ENCODE measurements around the gene DDX41. TPM values are rescaled to one million over a fixed set of nuclear protein-coding genes. Genes with fewer than 3 reads are reported as not detected.

The DDX41 gene
- total RNA-seq, 3 donors from 2014 or later (not counting 1 experiment from before 2014, with no cell fraction given), result 66.6 to 106 (median 78.3) TPM

DNA sequence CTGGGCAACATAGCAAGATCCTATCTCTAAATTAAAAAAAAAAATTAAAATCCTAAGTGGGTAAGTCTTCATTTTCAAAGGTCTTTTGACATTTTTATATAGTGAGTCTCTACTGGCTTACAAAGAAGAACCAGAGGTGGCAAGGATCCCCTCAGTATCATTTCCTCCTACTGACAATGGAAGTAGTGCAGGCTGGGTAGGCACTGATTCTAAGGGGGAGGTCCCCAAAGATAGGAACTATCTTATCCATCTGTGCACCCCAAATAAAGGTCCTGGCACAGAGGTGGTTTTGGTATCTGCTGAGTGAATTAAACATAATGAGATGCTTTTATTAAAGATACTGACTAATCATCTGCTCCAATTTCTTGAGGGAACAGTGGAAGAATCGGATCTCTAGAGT, 33.4 kb upstream of the DDX41 start:
- TF ChIP-seq, protein P1, sequence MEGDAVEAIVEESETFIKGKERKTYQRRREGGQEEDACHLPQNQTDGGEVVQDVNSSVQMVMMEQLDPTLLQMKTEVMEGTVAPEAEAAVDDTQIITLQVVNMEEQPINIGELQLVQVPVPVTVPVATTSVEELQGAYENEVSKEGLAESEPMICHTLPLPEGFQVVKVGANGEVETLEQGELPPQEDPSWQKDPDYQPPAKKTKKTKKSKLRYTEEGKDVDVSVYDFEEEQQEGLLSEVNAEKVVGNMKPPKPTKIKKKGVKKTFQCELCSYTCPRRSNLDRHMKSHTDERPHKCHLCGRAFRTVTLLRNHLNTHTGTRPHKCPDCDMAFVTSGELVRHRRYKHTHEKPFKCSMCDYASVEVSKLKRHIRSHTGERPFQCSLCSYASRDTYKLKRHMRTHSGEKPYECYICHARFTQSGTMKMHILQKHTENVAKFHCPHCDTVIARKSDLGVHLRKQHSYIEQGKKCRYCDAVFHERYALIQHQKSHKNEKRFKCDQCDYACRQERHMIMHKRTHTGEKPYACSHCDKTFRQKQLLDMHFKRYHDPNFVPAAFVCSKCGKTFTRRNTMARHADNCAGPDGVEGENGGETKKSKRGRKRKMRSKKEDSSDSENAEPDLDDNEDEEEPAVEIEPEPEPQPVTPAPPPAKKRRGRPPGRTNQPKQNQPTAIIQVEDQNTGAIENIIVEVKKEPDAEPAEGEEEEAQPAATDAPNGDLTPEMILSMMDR (IDR thresholded peaks at IDR 0.05), result no peak
- H3K9me3 ChIP-seq (ENCODE audit: control insufficient read depth, insufficient read depth, low read length), result no peaks in the 10 kb centered on the region
- DNase-seq (no peak), ATAC-seq (no peak)
- Mint-ChIP-seq H3K4me3 (no peak overlapping the region), H3K9me3 (no peaks in the 10 kb centered on the region), H3K27me3 (ENCODE audit: low read depth in 2 of 2) (no peaks in the 10 kb centered on the region), H3K4me1 (peaks cover 37 to 43% of the 10 kb centered on the region in 2 donors), H3K27ac (no peak overlapping the region), H3K36me3 (no peaks in the 10 kb centered on the region)
- no peak overlapping the region for H3K27ac ChIP-seq (ENCODE audit: low read length)
- H3K4me1 ChIP-seq (ENCODE audit: control insufficient read depth, insufficient read depth, low read length), result peaks cover 22% of the 10 kb centered on the region
- WGBS (ENCODE audit: insufficient coverage), result 100% methylated on average over 1 of the region's 1 CpG
- H3K4me3 ChIP-seq (ENCODE audit: low read length), result no peak overlapping the region
- H3K36me3 ChIP-seq (ENCODE audit: control insufficient read depth, insufficient read depth, low read length), result peaks cover 3% of the 10 kb centered on the region
- intact Hi-C loops (cut with micrococcal nuclease), result no loop called here
- H3K27me3 ChIP-seq (ENCODE audit: control insufficient read depth, insufficient read depth, low read length), result no peaks in the 10 kb centered on the region

DNA sequence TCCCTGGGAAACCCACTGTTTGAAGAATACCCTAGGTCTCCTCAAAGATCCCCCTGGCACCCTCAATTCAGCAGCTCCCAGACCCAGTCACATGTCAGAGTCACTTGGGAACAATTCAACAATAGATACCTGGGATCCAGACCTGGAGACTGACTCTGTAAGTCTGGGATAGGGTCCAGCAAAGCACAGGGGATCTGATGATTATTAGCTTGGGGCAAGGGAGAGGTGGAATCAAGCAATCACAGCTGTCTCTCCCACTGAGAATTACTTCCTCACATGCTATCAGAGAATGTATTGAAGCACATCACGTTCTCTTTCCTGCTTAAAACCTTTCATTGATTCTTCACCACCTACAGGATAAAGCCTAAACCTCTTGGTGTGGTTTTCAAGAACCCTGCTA, 31.7 kb upstream of the DDX41 start:
- Mint-ChIP-seq H3K9me3 (no peaks in the 10 kb centered on the region), H3K36me3 (no peaks in the 10 kb centered on the region), H3K27me3 (ENCODE audit: low read depth in 2 of 2) (no peaks in the 10 kb centered on the region), H3K4me1 (peaks cover 35 to 41% of the 10 kb centered on the region in 2 donors), H3K27ac (no peak overlapping the region), H3K4me3 (no peak overlapping the region)
- no peak for DNase-seq
- Histone ChIP-seq H3K4me1 (ENCODE audit: control insufficient read depth, insufficient read depth, low read length) (peaks cover 12% of the 10 kb centered on the region), H3K9me3 (ENCODE audit: control insufficient read depth, insufficient read depth, low read length) (no peaks in the 10 kb centered on the region), H3K4me3 (ENCODE audit: low read length) (no peak overlapping the region), H3K36me3 (ENCODE audit: control insufficient read depth, insufficient read depth, low read length) (peaks cover 3% of the 10 kb centered on the region), H3K27ac (ENCODE audit: low read length) (no peak overlapping the region), H3K27me3 (ENCODE audit: control insufficient read depth, insufficient read depth, low read length) (no peaks in the 10 kb centered on the region)
- no peak for ATAC-seq
- WGBS (ENCODE audit: insufficient coverage), result 83% methylated on average over 1 of the region's 1 CpG
- TF ChIP-seq, protein P1 (IDR thresholded peaks at IDR 0.05), result no peak
- intact Hi-C loops (cut with micrococcal nuclease), result no loop called here

DNA sequence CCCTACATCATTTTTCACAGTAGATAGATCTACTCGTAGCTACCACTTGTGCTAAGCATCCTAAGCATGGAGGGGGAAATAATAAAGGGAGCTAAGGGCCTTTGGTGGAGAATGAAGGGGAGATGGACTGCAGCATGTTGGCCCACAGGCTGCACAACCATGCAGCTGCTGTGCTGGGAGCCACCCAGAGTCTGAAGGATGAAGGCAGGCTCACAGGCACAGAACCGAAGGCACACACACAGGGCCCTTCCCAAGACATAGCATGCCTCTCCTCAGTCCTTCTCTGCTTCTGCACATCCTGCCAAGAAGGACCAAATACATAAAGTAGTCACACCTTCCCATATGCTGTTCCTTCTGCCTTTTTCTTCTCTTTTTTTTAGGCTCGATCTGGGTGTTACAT, 31.0 kb upstream of the DDX41 start:
- Mint-ChIP-seq H3K9me3 (no peaks in the 10 kb centered on the region), H3K4me1 (peaks cover 36 to 37% of the 10 kb centered on the region in 2 donors), H3K4me3 (no peak overlapping the region), H3K36me3 (no peaks in the 10 kb centered on the region), H3K27me3 (ENCODE audit: low read depth in 2 of 2) (no peaks in the 10 kb centered on the region), H3K27ac (no peak overlapping the region)
- peaks cover 3% of the 10 kb centered on the region for H3K36me3 ChIP-seq (ENCODE audit: control insufficient read depth, insufficient read depth, low read length)
- H3K27me3 ChIP-seq (ENCODE audit: control insufficient read depth, insufficient read depth, low read length), result no peaks in the 10 kb centered on the region
- TF ChIP-seq, protein P1 (IDR thresholded peaks at IDR 0.05), result no peak
- no peaks in the 10 kb centered on the region for H3K9me3 ChIP-seq (ENCODE audit: control insufficient read depth, insufficient read depth, low read length)
- WGBS (ENCODE audit: insufficient coverage), result 82% methylated on average over 3 of the region's 3 CpGs
- H3K4me3 ChIP-seq (ENCODE audit: low read length), result no peak overlapping the region
- DNase-seq, result no peak
- H3K27ac ChIP-seq (ENCODE audit: low read length), result no peak overlapping the region
- no peak for ATAC-seq
- H3K4me1 ChIP-seq (ENCODE audit: control insufficient read depth, insufficient read depth, low read length), result peaks cover 4% of the 10 kb centered on the region
- intact Hi-C loops (cut with micrococcal nuclease), result no loop called here

DNA sequence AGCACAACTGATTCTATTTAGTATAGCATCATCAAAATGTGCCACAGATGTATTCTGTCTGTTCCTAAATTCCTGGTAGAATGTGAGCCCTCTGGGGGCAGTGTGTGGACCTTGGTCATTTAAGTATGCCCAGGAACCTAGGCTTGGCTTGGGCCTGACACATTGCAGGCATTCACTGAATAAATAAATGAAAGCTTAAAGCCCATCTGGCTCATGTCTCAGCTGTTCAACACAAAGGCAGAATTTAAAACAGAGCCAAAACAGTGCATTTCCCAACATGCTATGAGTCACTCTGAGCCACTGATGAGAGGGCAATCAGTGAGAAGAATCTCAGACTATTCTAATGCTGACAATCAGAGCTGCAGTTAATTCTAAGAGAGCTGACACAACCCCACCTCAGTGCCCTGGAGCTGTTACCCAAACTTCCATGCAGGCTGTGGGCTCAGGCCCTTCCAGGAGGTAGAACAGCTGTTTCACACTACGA, 29.5 kb upstream of the DDX41 start:
- intact Hi-C loops (cut with micrococcal nuclease), result no loop called here
- Histone ChIP-seq H3K27me3 (ENCODE audit: control insufficient read depth, insufficient read depth, low read length) (no peaks in the 10 kb centered on the region), H3K36me3 (ENCODE audit: control insufficient read depth, insufficient read depth, low read length) (peaks cover 3% of the 10 kb centered on the region), H3K27ac (ENCODE audit: low read length) (no peak overlapping the region), H3K4me1 (ENCODE audit: control insufficient read depth, insufficient read depth, low read length) (no peaks in the 10 kb centered on the region), H3K9me3 (ENCODE audit: control insufficient read depth, insufficient read depth, low read length) (no peaks in the 10 kb centered on the region), H3K4me3 (ENCODE audit: low read length) (no peak overlapping the region)
- H3K36me3 Mint-ChIP-seq, result no peaks in the 10 kb centered on the region
- H3K27me3 Mint-ChIP-seq (ENCODE audit: low read depth in 2 of 2), result no peaks in the 10 kb centered on the region
- TF ChIP-seq, protein P1 (IDR thresholded peaks at IDR 0.05), result no peak
- H3K9me3 Mint-ChIP-seq, result no peaks in the 10 kb centered on the region
- DNase-seq, result no peak
- 96% methylated on average over 1 of the region's 1 CpG for WGBS (ENCODE audit: insufficient coverage)
- no peak for ATAC-seq
- no peak overlapping the region for H3K27ac Mint-ChIP-seq
- no peak overlapping the region for H3K4me3 Mint-ChIP-seq
- peaks cover 31 to 35% of the 10 kb centered on the region in 2 donors for H3K4me1 Mint-ChIP-seq
